Measurements from ENCODE around the gene FUS.

Gene FUS

DNA sequence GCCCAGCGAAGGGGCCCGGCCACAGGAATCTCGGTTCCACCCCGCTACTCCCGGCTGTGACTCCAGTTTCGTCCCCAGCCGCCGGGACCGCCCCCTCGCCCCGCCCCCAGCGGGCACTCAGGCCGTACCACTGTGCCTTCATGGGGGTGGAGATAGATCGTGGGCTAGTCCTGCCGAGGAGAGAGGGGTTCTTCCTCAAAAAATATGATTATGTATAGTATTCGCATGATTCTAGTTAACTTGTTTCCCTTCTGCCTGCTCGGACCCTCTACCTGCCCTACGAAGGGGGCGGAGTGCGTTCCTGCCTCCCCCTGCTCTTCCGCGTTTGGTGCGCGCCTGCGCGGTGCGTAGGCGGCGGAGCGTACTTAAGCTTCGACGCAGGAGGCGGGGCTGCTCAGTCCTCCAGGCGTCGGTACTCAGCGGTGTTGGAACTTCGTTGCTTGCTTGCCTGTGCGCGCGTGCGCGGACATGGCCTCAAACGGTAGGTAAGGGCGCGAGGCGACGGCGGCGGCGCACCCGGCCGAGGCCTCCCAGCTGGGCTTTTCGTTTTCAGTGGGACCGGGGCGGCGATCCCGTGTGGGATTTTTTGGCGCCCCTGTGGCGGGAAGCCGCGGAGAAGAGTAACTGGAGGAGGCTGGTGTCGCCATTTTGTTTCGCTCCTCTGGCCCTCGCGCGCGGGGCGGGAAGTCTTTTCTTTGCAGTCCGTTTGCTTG lies at the start of gene FUS:
TSS of gene FUS (plus strand) at position 393 of the 713 bp plus-strand sequence. CDS start at position 469, 76 bp downstream.
- TF ChIP-seq, protein P1, sequence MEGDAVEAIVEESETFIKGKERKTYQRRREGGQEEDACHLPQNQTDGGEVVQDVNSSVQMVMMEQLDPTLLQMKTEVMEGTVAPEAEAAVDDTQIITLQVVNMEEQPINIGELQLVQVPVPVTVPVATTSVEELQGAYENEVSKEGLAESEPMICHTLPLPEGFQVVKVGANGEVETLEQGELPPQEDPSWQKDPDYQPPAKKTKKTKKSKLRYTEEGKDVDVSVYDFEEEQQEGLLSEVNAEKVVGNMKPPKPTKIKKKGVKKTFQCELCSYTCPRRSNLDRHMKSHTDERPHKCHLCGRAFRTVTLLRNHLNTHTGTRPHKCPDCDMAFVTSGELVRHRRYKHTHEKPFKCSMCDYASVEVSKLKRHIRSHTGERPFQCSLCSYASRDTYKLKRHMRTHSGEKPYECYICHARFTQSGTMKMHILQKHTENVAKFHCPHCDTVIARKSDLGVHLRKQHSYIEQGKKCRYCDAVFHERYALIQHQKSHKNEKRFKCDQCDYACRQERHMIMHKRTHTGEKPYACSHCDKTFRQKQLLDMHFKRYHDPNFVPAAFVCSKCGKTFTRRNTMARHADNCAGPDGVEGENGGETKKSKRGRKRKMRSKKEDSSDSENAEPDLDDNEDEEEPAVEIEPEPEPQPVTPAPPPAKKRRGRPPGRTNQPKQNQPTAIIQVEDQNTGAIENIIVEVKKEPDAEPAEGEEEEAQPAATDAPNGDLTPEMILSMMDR (IDR thresholded peaks at IDR 0.05; ENCODE audit: insufficient read depth, missing control alignments) = no peak
- FAIRE-seq (no peak), DNase-seq (ENCODE audit: insufficient read length, low spot score) (peak; percentile 81)

DNA sequence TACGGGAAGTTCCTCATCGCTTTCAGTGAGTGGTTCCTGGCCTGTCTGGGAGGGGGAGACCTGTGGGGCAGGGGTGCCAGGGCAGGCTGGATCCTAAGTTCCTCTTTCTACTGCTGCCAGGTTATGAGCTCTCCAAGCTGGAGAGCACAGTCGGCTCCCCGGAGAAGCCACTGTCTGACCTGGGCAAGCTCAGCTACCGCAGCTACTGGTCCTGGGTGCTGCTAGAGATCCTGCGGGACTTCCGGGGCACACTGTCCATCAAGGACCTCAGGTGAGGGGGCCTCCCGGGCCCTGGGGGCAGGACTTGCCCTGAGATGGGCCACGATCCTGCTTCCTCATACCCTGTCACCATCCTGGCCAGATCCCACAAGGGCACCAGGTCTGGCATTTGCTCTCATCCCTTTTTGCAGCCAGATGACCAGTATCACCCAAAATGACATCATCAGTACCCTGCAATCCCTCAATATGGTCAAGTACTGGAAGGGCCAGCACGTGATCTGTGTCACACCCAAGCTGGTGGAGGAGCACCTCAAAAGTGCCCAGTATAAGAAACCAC lies 49.5 kb upstream of the FUS start:
- DNase-seq (ENCODE audit: insufficient read length, low spot score) = no peak
- TF ChIP-seq, protein P1 (IDR thresholded peaks at IDR 0.05; ENCODE audit: insufficient read depth, missing control alignments) = no peak
- FAIRE-seq = no peak

DNA sequence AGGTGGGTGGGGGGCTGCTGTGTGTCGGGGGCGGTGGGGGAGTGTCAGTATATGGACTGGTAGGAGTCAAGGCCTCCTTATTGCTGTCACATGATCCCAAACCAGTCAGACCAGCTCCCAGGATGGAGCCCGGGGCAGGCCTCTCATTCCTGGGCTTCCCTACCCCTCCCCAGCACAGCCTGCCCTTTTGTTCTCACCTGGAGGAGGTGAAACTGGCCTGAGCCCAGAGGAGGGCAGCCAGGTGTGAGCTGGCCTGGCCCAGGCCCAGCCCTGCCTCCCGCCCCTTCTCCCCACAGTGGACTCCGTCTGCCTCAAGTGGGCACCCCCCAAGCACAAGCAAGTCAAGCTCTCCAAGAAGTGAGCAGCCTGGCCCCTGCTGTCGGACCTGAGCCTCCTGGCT lies 49.0 kb upstream of the FUS start:
- TF ChIP-seq, protein P1 (IDR thresholded peaks at IDR 0.05; ENCODE audit: insufficient read depth, missing control alignments) = no peak
- FAIRE-seq (no peak), DNase-seq (ENCODE audit: insufficient read length, low spot score) (no peak)

DNA sequence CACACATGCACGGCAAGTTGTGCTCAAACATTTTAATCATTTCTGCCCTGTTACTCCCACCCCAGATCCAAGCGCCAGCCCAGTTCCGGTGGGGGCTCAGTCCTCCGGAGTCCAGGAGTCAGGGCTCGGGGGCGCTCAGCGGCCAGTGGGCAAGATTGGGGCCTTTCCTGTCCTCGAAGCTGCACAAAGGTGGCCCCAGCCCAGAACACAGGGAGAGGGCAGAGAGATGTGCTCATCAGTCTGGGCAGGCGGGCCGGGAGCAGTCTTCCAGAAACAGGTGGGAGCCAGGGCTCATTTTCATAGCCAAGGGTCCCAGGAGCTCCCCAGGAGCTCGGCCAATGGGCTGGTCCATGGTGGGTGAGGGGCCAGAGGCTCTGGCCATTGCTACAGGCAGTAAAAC lies 48.5 kb upstream of the FUS start:
- TF ChIP-seq, protein P1 (IDR thresholded peaks at IDR 0.05; ENCODE audit: insufficient read depth, missing control alignments) = no peak
- no peak for DNase-seq (ENCODE audit: insufficient read length, low spot score)
- FAIRE-seq = no peak

DNA sequence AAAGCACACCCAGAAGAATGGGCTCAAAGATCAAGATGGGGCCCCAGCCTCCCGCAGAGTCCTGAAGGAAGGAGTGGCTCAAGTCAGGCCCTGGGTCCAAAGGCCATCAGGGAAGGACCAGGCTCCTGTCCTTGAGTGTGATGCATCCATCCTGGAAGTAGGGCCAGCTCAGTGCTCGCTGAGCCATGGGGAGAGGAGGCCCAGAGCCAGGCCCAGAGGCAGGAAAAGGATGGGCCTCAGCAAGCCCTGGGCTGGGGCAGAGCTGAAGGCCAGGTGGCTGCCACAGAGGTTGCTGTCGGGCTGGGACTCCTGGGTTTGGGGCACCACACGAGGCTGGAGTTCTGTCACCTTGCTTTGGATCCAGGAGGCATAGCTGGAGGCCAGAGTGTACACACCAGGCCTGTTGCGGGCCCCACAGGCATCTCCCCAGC lies 48.1 kb upstream of the FUS start:
- DNase-seq (ENCODE audit: insufficient read length, low spot score) (no peak), FAIRE-seq (no peak)
- TF ChIP-seq, protein P1 (IDR thresholded peaks at IDR 0.05; ENCODE audit: insufficient read depth, missing control alignments) = no peak

DNA sequence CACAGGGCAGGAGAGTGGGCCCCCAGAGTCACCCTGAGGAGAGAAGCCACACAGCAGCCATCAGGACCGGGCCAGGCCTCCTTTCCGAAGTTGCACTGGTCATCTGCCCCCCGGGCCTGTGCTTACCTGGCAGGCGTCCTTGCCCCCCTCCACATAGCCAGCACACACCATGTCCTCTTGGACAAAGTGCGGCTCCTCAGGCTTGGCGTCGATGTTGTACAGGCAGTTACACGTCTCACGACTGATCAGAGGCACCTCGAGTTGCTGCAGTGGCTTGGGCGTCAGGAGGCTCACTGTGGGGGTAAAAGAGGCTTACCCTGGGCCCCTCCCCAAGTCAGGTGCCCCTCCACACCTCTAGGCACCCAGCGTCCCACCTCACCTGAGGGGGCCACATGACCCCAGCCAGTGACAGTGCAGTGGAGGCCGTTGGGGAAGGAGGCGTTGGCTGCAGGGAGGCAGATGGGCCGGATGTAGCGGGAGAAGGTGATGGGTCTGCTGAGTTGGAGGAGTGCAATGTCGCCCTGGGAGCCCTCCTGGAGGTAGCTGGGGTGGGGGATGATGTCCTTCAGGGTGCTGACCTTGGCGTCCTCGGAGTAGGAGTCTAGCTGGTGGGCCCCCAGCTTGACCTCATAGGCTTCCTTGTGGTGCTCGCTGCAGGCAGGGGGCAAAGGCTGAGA lies 47.5 kb upstream of the FUS start:
- DNase-seq (ENCODE audit: insufficient read length, low spot score) = no peak
- FAIRE-seq = no peak
- TF ChIP-seq, protein P1 (IDR thresholded peaks at IDR 0.05; ENCODE audit: insufficient read depth, missing control alignments) = no peak

Measured in D721Med (cell line).